IPS DF 4.7 (cell line): Measurements from ENCODE around the gene MTFP1.
"Not testable (repeated sequence)": the region's sequence is repeated elsewhere in the genome, so short reads cannot be mapped to it uniquely, and the experiment has no call there.

Source experiments
- DNase-seq: peaks from one replicate; pipeline ENCODE4 v3.0.0-alpha.2; 2013; ENCODE audit warnings: low spot score; ENCODE audit errors: extremely low read depth

The MTFP1 gene

DNA sequence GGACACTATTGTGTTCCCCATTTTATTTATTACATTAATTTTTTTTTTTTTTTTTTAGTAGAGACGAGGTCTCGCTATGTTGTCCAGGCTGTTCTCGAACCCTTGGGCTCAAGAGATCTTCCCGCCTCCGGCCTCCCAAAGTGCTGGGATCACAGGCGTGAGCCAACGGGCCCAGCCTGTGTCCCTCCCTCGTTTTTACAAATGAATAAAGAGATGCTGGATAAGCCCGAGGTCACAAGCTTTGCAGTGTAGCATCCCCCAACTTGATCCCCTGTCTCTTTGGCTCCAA is 297 bp upstream of the MTFP1 start:
- no peak for DNase-seq

DNA sequence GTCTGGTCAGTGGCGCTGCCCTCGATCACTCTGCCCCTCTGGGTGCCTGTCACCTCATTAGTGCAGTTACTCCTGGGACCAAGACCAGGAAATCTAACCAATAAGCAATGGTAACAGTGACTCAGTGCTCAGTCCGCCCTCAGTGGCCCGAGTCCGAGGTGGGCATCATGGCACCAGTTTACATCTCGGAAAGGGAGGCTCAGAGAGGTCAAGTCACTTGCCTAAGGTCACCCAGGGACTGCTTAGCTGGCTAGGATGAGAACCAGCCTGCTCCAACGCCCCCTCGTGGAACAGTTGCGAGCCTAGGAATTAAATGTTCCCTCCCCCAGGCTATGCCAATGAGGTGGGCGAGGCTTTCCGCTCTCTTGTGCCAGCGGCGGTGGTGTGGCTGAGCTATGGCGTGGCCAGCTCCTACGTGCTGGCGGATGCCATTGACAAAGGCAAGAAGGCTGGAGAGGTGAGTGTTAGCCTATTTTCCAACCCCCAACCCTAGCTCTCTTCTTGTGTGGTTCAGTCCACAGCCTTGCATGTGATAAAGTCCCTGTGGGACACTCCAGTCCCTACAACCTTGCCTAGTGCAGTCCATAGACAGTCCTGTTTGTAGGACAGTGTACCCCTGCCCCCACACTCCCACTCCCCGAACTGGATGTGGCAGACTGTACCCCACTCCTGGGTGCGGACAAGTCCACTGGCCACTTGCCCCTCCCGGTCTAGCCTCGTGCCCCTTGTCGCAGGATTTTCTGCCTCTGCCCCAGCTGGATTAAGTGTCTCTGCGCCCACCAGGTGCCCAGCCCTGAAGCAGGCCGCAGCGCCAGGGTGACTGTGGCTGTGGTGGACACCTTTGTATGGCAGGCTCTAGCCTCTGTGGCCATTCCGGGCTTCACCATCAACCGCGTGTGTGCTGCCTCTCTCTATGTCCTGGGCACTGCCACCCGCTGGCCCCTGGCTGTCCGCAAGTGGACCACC is 1.1 kb downstream of the MTFP1 start:
- no peak for DNase-seq

DNA sequence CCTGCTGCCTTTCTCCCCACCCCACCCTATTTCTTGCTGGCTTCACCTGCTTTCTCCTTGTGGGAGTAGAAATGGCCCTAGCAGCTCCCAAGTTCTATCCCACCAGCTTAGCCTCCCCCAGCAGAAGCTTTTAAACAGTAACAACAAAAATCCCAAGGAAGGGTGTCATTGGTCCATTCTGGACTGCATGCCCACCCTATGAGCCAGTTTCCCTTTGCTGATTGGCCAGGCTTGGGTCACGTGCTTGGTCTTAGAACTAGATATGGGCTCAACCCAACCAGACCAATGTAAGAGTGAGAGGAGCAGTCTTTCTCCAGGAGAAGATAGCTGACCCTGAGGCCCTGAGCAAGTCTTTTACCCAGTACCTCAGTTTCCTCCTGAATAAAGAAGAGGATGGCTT is 2.3 kb downstream of the MTFP1 start:
- DNase-seq, result no peak

DNA sequence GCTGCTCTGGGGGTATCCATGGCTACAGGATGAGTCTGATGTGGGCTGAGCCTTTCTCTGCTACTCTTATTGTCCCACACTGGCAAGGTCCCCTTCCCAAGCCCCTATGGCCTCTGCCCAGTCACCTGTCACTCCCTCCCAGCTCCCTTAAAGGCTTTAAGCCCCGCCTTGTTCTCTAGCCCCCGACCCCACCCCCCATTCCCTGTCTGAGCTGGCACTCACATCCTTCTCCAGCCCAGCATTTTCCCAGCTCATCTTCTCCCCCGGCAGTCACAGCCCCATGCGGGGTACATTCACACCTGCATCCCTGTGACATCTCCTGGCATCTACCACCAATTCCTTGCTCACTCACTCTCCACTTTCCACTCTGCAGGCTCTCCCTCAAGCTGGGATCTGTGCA is 4.3 kb downstream of the MTFP1 start:
- no peak for DNase-seq

DNA sequence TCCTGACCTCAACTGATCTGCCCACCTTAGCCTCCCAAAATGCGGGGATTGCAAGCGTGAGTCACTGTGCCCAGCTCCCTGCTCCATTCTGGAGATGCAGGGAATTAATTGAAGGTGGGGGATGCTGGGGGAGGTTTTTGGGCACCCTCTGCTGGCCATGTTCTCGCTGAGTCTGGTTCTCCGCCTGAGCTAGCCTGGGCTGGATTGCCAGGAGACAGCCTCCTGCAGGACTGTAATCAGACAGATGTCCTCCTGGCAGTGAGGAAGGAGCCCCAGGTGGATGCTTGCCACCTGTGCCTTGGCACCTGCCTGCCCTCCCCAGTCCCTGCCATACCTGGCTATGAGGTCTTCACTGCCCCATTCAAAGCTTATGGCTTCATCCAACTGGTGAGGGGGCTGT is 5.4 kb downstream of the MTFP1 start:
- no peak for DNase-seq

DNA sequence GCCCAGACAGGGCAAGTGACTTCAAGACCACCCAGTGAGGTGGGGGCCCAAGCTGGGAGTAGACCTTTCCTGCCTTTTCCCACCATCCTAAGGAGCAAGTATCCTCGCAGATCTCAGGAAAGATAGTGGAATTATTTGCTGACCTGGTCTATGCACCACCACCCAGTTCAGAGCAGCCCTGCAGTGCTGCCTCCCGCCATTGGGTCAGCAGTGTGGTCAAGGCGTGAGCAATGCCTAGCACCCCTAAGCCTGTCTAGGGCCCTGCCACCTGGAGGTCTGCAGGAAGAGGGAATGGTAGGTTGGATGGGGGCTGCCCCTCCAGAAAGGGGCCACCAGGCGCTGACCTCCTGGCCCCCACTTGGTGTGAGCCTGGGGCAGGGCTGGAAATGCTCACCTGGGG is 6.5 kb downstream of the MTFP1 start:
- DNase-seq, result no peak

DNA sequence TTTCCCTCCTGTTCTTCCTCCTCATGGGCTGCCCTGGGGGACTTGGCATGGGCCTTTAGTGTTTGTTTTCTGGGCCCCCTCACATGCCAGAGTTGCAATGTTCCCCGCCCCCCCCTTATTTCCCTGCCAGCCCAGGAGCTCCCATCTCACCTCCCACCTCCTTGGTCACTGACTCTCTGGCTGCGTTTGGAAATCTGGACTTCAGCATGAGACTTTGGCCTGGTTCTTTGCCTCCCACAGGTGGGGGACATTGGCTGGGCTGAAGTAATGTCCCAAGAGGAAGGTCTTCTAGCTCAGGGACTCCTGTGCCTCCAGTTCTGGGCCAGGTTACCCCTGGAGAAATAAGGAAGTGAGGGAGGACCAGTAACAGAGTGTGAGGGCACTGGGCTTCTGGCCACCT is 7.0 kb downstream of the MTFP1 start:
- DNase-seq, result no peak

DNA sequence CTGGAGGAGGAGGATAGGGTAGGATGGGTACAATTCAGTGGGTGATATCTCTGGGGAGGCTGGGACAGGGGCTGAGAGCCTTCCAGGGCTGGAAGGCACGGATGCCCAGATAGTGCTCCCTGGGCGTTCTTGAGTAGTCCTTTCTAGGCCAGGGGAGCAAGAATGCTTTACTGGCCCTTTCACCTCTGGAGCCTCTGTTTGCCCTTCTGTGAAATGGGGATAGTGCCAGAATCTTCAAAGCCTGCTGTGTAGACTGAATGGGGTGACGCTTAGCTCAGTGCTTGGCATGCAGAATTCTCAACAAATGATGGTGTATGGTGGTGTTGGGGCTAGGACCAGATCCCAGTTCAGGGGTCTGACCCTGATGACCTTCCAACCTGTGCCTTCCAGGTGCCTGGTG is 7.7 kb downstream of the MTFP1 start:
- no peak for DNase-seq

DNA sequence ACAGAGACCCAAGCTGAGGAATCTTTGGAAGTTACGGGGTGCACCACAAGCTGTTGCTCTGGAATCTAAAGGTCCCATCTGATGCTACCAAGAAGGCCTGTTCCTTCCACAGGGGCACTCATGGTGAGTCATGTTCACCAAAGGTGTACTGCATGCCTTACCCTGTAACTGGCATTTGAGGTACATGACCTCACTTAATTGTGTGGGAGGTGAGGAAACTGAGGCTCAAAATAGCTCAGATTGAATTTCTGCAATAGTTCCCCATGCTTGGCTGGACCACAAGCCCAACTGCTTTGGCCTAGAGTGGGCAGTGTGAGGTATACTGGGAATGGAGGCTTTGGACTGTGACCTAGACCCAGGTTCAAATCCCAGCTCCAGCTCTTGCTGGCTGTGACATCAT is 8.2 kb downstream of the MTFP1 start:
- no peak for DNase-seq

DNA sequence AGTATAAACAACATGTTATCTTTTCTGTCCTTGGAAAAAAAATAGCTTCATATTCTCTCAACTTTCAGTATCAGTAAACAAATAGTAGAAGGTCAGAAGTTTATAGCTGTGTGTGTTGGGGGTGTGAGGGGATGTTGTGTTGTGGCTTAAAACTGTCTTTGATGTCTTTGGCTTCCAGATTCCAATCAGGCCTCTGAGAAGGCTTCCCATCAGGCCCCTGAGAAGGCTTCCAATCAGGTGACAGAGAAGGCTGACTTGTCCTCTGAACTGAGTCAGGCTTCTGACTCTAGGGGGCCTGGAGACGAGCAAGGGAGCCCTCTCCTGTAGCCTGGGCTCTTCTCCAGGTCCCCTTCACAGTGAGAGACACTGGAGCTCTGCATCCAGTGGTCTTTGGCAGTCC is 9.3 kb downstream of the MTFP1 start:
- no peak for DNase-seq

DNA sequence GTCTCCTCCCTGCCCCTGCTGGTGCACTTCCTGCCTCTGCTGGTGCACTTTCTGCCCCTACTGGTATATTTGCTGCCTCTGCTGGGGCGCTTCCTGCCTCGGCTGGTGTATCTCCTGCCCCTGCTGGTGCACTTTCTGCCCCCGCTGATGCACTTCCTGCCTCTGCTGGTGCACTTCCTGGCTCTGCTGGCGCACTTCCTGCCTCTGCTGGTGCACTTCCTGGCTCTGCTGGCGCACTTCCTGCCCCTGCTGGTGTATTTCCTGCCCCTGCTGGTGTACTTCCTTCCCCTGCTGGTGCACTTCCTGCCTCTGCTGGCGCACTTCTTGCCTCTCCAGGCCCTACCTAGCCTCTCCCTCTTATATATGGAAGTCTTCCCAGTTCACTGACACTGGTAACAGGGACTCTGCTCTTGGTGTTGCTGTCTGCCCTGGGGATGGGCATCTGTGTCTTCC is 10.1 kb downstream of the MTFP1 start:
- no peak for DNase-seq

DNA sequence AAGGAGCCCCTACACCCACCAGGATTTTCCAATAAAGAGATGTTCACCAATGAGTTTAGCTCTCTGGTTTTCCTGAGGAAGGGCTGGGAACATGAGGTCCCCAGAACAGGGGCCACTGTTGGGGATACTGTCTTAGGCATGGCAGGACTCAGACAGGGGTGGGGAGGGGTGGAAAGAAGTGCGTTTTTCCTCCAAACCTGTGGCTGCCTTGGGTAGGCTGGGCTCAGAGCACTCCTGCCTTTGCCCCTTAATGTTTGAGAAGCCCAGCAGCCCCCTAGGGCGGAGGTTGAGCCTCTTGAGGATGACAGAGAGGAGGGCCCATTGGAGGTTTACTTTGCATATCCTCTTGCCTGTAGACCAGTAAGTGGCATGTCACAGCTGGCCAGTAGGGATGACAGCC is 10.6 kb downstream of the MTFP1 start:
- no peak for DNase-seq

DNA sequence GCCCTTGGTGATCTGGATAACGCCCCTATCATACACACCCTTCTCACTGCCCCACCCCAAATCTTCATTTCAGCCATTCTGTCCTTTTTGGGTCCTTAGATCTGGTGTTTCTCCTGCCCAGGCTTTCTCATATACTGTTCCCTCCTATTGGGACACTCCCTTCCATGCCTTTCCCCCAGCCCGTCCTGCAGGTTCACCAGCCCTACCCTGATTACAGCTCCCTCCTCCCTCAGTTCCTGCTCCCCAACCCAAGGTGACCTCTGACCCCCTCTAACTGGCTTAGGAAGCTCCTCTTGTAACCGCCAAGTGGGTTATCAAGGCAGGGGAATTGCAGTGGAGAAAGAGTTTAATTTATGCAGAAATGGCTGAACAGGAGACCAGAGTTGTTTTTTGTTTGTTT is 13.0 kb downstream of the MTFP1 start:
- DNase-seq, result no peak

DNA sequence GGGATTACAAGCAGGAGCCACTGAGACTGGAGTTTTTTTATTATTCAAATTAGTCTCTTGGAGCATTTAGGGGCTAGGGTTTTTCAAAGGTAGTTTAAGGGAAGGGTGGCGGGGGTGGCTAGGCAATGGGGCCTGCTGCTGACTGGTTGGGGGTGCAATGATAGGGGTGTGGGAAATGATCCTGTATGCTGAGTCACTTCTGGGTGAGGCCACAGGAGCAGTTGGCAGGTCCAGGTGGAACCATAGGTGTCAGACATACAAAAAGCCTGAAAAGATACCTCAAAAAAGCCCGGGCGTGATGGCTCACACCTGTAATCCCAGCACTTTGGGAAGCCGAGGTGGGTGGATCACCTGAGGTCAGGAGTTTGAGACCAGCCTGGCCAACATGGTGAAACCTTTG is 13.7 kb downstream of the MTFP1 start:
- DNase-seq, result no peak

DNA sequence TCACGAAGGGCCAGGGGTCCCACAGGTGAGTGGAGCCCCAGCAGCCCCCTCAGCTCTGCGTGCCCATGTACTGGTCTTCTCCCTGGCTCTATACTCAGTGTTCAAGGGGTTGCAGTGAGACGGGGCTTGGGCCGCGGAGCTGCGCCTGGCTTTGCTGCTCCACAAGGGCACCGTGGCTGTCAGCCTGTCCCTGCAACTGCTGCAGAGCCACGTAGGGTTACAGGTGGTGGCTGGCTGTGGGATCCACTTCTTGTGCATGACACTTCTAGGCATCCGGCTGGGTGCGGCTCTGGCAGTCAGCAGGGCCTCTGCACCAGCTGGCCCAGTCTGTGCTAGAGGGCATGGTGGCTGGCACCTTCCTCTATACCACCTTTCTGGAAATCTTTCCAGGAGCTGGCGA is 14.3 kb downstream of the MTFP1 start:
- no peak for DNase-seq

DNA sequence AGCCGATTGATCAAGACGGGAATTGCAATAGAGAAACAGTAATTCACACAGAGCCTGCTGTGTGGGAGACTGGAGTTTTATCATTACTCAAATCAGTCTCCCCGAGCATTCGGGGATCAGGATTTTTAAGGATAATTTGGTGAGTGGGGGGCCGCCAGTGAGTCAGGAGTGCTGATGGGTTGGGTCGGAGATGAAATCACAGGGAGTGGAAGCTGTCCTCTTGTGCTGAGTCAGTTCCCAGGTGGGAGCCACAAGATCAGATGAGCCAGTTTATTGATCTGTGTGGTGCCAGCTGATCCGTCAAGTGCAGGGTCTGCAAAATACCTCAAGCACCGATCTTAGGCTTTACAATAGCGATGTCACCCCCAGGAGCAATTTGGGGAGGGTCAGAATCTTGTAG is 15.5 kb downstream of the MTFP1 start:
- DNase-seq, result no peak

DNA sequence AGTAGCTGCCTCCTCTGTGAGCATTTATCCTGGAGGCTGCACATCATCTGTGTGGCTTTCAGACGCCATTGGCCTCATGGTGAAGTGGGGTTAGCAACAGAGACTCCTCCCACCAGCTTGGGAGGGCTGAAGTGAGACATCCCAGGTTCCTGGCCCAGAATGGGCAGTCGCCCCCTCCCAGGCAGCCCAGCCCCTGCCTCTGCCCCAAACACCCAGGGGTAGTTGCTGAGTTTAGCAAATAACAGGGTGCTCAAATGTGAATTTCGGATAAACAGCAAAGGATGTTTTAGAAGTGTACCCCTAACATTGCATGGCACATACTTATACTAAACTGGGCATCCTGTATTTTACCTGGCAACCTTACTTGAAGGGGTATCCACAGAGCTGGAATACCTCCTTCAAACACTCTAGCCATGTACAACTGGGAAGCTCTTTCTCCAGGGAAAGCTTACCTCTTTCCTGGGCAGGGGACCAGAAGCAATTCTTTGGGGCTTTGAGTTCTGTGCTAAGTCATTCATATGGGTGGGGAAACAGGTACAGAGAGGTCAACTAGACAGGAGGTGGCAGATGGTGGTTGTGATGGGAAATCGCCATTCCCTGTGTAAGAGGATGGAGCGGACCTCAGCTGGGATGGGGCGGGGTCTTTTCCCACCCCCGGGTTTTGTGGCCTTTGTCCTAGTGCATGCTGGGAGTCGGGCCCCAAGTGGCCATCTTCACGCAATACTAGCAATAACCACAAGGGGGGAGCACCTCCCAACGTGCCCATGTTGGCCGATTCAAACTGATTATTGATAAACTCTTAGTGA is 19.3 kb downstream of the MTFP1 start:
- no peak for DNase-seq

DNA sequence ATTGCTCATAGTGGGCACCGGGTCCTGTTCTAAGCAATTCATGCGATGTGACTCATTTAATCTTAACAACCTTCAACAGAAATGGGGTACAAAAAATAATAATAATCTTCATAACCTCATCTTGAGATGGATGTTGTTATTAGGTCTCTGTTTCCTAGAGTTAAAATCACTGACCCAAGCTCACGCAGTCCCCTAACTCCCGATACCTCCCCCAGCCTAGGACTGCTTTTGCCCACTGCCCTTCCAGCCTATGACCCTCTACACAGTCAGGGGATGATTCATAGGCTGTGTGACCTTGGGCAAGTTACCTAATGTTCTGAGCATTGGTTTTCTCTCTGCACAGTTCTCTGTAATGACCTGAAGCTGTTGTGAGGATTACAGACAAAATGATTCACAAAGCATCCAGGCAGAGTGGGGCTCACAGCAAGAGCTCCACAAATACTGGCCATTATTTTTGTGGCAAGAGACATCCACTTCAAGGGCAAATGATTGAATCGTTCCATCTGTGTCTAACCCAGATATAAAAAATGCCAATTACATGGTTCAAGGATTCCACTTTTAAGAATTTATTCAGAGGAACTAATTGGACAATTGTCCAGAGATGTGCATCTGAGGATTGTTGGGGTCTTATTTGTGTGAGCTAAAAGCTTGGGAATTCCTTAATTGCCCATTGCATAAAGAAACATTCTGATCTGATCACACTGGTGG is 20.0 kb downstream of the MTFP1 start:
- no peak for DNase-seq

DNA sequence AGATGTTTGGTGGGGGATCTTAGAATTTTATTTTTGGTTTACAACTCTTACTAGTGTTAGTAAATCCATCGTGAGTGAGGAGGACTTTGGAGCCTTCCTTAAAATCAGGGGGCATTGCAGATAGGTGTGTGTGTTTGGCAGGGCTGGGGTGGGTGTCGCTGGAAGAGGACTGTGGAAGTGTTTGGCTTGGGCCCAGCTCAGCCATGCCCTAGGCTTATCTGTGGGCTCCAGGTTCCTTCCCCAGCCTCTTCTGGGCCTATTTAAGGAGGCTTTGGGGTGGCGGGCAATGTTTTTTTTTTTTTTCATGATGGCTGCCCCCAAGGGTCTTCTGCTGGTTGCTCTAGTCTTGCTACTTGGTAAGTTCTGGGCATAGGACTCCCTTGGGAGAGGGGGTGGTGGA is 22.1 kb downstream of the MTFP1 start:
- DNase-seq, result no peak

DNA sequence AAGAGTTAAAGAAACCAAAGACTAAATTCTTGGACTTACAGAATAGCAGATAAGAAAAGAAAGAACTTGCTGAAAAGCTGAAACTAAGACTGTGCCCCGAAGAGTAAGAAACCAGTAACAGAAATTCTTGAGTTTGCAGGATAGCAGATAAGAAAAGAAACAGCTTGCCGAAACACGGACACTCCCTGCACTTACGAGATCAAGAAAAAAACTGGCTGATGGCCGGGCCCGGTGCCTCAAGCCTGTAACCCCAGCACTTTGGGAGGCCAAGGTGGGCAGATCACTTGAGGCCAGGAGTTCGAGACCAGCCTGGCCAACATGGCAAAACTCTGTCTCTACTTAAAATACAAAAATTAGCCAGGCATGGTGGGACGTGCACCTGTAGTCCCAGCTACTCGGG is 25.9 kb downstream of the MTFP1 start:
- not testable (repeated sequence) for DNase-seq

DNA sequence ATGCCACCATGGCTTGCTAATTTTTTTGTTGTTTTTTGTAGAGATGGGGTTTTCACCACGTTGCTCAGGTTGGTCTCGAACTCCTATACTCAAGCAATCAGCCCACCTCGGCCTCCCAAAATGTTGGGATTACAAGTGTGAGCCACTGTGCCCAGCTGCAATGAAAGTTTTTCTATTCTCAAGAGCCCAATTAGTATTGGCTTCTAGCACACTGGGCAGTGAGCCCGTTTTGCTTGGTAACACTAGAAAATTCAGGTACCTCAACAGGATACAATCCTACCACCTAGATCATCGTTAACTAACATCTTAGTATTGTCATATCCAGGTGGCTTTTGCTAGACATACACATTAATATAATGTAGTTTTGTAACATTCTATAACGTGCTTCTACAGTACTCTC is 27.3 kb downstream of the MTFP1 start:
- DNase-seq, result no peak
